ENCODE measurements around the gene HOXD1.
A peak's percentile ranks its signal among the peaks of the same experiment; 100 is the strongest.

The HOXD1 gene

DNA sequence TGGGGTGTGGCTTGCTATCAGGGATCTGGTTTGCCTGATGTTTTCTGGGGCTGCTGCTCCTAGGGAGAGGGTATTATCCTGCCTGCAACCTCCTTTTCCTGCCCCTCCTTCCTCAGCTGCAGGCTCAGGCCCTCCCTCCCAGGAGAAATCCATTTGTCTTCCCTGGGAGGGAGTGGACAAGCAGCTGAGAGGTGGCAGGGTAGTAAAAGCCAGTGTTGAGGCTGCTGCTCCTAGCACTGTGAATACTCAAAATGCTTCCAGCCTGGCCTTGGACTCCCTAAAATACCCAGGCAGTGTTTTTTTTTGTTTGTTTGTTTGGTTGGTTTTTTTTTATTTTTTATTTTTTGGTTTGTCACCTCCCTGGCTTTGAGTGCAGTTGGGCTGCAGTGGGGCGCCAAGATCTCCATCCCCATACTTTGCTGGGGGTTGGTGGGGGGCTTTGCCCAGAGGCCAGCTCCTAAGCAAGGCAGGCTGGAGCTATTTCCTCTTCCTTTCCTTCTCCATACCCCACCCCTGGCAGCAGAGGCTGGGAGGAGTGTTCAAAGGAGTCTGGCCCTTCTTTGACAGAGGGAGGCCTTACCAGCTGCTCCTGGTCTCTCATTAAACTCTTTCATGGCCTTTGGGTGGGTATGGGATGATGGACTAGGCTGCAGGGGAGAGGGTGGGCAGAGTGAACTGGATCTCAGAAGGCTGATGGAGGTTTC is 17.7 kb upstream of the HOXD1 start:
- Histone ChIP-seq H3K27me3 (ENCODE audit: insufficient read depth, low read length) (peaks cover 100% of the 10 kb centered on the region), H3K27ac (ENCODE audit: low read depth, low read length) (no peak overlapping the region), H3K9me3 (ENCODE audit: insufficient read depth, low read depth, low read length) (no peaks in the 10 kb centered on the region), H3K4me3 (ENCODE audit: low read length) (no peak overlapping the region), H3K9ac (ENCODE audit: low read depth, low read length) (no peak overlapping the region), H3K36me3 (ENCODE audit: insufficient read depth, low read length) (no peaks in the 10 kb centered on the region), H3K4me1 (ENCODE audit: insufficient read depth, low read length) (peaks cover 14% of the 10 kb centered on the region)
- WGBS = no CpG with 5 or more reads among the region's 1 CpG

- peaks cover 17% of the 10 kb centered on the region for H3K4me1 ChIP-seq (ENCODE audit: insufficient read depth, low read length)
- H3K27ac ChIP-seq (ENCODE audit: low read depth, low read length) = no peak overlapping the region
- peaks cover 100% of the 10 kb centered on the region for H3K27me3 ChIP-seq (ENCODE audit: insufficient read depth, low read length)
- WGBS = 2% methylated on average over 50 of the region's 51 CpGs
- H3K4me3 ChIP-seq (ENCODE audit: low read length) = peak overlapping the region; percentile 34
- H3K9me3 ChIP-seq (ENCODE audit: insufficient read depth, low read depth, low read length) = no peaks in the 10 kb centered on the region
- H3K36me3 ChIP-seq (ENCODE audit: insufficient read depth, low read length) = no peaks in the 10 kb centered on the region
- no peak overlapping the region for H3K9ac ChIP-seq (ENCODE audit: low read depth, low read length)
Observed at GRCh38 chr2:176171351-176172006, 17.0 kb upstream of the HOXD1 start.

GRCh38 chr2:176172007-176172894 is 16.2 kb upstream of the HOXD1 start:
- Histone ChIP-seq H3K9ac (ENCODE audit: low read depth, low read length) (no peak overlapping the region), H3K27ac (ENCODE audit: low read depth, low read length) (no peak overlapping the region), H3K4me1 (ENCODE audit: insufficient read depth, low read length) (peaks cover 17% of the 10 kb centered on the region), H3K27me3 (ENCODE audit: insufficient read depth, low read length) (peaks cover 100% of the 10 kb centered on the region), H3K36me3 (ENCODE audit: insufficient read depth, low read length) (no peaks in the 10 kb centered on the region), H3K4me3 (ENCODE audit: low read length) (peak overlapping the region; percentile 34), H3K9me3 (ENCODE audit: insufficient read depth, low read depth, low read length) (no peaks in the 10 kb centered on the region)
- 3% methylated on average over 59 of the region's 60 CpGs for WGBS

DNA sequence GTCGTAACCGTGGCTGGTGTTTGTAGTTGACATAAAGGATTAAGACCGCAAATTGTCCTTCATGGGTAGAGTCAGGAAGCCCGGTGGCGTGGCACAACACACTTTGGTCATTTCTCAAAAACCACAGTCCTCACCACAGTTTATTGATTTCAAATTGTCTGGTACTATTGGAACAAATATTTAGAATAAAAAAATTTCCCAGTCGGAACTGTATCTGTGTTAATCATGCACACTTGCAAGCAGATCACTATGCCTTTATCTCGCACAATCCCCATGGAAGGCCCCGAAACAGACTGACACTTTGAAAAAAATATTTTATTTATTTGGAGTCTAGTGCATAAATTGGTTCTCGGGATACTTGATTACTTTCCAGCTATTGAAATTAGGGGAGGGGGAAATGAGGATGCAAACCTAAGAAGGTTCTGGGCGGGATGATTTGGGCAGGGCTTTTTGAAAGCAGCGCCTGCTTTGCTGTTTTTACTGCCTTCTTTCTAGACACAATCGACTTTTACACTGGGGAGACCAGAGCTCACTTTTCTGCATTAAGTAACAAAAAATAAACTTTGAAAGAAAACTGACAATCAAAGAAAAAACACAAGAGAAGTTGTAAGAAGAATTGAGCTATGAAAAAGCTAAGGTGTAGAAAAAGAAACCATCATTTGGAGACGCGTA is 15.4 kb upstream of the HOXD1 start:
- Histone ChIP-seq H3K27ac (ENCODE audit: low read depth, low read length) (no peak overlapping the region), H3K9ac (ENCODE audit: low read depth, low read length) (no peak overlapping the region), H3K9me3 (ENCODE audit: insufficient read depth, low read depth, low read length) (no peaks in the 10 kb centered on the region), H3K36me3 (ENCODE audit: insufficient read depth, low read length) (no peaks in the 10 kb centered on the region), H3K27me3 (ENCODE audit: insufficient read depth, low read length) (peaks cover 100% of the 10 kb centered on the region), H3K4me3 (ENCODE audit: low read length) (no peak overlapping the region), H3K4me1 (ENCODE audit: insufficient read depth, low read length) (peaks cover 17% of the 10 kb centered on the region)
- WGBS = 8% methylated on average over 9 of the region's 14 CpGs

GRCh38 chr2:176173567-176174381 is 14.7 kb upstream of the HOXD1 start:
- H3K27ac ChIP-seq (ENCODE audit: low read depth, low read length) = no peak overlapping the region
- H3K4me3 ChIP-seq (ENCODE audit: low read length) = no peak overlapping the region
- 14% methylated on average over 4 of the region's 7 CpGs for WGBS
- H3K9me3 ChIP-seq (ENCODE audit: insufficient read depth, low read depth, low read length) = no peaks in the 10 kb centered on the region
- peaks cover 19% of the 10 kb centered on the region for H3K4me1 ChIP-seq (ENCODE audit: insufficient read depth, low read length)
- no peak overlapping the region for H3K9ac ChIP-seq (ENCODE audit: low read depth, low read length)
- H3K27me3 ChIP-seq (ENCODE audit: insufficient read depth, low read length) = peaks cover 100% of the 10 kb centered on the region
- H3K36me3 ChIP-seq (ENCODE audit: insufficient read depth, low read length) = no peaks in the 10 kb centered on the region

DNA sequence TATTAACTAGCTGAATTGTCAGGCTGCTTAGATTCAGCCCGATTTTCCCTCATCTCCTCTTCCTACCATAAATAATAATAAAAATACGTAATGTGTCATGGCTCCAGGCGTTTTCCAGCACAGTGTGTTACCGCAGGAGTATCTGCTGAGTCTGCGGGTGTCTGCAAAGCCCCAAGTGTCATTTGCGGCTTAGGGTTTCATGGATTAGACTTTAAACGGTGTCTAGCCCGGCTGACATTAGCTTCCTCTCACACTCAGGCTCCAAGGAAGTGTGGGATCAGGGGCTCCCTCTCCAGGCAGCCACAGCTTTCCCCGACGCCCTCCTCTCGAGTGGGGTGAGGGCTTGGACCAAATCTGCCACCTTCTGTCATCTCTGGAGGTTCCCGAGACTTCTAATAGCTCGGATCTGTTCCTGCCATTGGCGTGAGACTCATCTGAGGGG is 14.1 kb upstream of the HOXD1 start:
- Histone ChIP-seq H3K27me3 (ENCODE audit: insufficient read depth, low read length) (peaks cover 100% of the 10 kb centered on the region), H3K9ac (ENCODE audit: low read depth, low read length) (no peak overlapping the region), H3K4me3 (ENCODE audit: low read length) (0 out of 2 replicates have a peak overlapping the region, but pooled peaks have one; percentile 28), H3K9me3 (ENCODE audit: insufficient read depth, low read depth, low read length) (no peaks in the 10 kb centered on the region), H3K4me1 (ENCODE audit: insufficient read depth, low read length) (peaks cover 21% of the 10 kb centered on the region), H3K27ac (ENCODE audit: low read depth, low read length) (no peak overlapping the region), H3K36me3 (ENCODE audit: insufficient read depth, low read length) (no peaks in the 10 kb centered on the region)
- WGBS = 4% methylated on average over 14 of the region's 14 CpGs

- Histone ChIP-seq H3K9ac (ENCODE audit: low read depth, low read length) (no peak overlapping the region), H3K27ac (ENCODE audit: low read depth, low read length) (no peak overlapping the region), H3K36me3 (ENCODE audit: insufficient read depth, low read length) (no peaks in the 10 kb centered on the region), H3K27me3 (ENCODE audit: insufficient read depth, low read length) (peaks cover 100% of the 10 kb centered on the region), H3K9me3 (ENCODE audit: insufficient read depth, low read depth, low read length) (no peaks in the 10 kb centered on the region), H3K4me3 (ENCODE audit: low read length) (peak overlapping the region; percentile 28), H3K4me1 (ENCODE audit: insufficient read depth, low read length) (peaks cover 21% of the 10 kb centered on the region)
- under 1% methylated on average over 47 of the region's 47 CpGs for WGBS
Observed at GRCh38 chr2:176174824-176175708, 13.4 kb upstream of the HOXD1 start.

DNA sequence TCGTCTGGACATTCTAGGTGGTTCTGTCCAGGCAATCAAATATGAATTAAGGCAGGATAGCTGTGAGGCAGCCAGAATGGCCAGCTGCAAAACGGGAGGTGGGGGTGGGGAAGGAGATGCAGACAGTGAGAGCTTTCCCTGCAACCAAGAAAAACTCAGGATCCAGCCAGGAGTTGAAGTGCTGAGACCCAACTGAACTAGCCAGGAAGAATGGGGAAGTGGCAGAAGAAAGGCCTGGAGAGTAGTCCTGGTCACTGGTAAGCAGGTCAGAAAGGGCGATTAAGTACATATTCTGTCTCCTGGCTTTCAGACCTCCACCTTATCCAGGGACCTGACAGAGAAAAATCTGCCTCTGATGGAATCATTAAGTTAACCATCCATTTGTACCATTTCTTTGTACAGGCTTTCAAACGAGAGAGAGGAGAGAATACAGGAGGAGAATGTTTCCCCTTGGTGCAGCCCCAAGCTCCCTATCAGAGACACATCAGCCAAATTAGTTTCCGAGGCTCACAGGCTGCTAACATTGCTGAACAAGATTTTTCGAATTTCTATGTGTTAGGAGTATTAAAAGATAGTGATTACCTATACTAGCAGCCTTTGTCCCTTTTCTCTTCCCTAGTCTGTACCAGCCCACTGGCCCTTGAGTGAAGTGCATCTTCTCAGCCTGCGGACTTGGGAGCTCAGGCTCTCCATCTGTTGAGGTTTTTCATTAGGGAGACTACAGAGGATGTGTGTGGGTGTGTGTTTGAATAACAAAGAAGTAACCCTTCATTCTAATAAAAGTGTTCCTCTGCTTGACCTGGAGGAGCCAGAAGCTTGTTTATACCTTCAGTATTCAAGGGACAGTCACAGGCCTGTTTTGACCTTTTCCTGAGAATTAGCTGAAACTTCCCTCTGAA is 12.5 kb upstream of the HOXD1 start:
- Histone ChIP-seq H3K9ac (ENCODE audit: low read depth, low read length) (no peak overlapping the region), H3K9me3 (ENCODE audit: insufficient read depth, low read depth, low read length) (no peaks in the 10 kb centered on the region), H3K27ac (ENCODE audit: low read depth, low read length) (no peak overlapping the region), H3K4me3 (ENCODE audit: low read length) (no peak overlapping the region), H3K27me3 (ENCODE audit: insufficient read depth, low read length) (peaks cover 100% of the 10 kb centered on the region), H3K36me3 (ENCODE audit: insufficient read depth, low read length) (no peaks in the 10 kb centered on the region), H3K4me1 (ENCODE audit: insufficient read depth, low read length) (peaks cover 21% of the 10 kb centered on the region)
- WGBS = 32% methylated on average over 4 of the region's 7 CpGs

DNA sequence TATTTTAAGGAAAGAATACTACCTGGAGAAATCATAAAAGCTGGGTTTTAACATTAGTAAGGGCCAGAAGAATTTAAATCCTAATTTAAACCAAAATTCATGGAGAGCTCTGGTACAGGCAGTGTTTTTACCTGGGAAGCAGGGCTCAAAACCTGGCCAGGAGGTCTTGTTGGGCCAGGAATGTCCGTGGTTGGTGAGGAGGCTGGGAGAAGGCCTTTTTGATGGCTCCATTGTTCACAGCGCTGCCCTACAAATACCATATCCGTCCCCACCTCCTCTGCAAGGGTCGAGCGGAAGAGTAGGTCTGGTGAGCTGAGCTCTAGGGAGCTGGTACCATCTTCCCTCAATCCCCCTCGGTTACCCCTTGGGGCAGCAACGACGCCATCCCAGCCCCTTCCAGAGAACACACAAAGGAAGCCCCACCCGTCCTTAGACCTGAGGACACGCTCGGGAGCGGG is 10.9 kb upstream of the HOXD1 start:
- H3K9ac ChIP-seq (ENCODE audit: low read depth, low read length) = no peak overlapping the region
- peaks cover 21% of the 10 kb centered on the region for H3K4me1 ChIP-seq (ENCODE audit: insufficient read depth, low read length)
- H3K27ac ChIP-seq (ENCODE audit: low read depth, low read length) = no peak overlapping the region
- WGBS = 0% methylated on average over 12 of the region's 12 CpGs
- H3K9me3 ChIP-seq (ENCODE audit: insufficient read depth, low read depth, low read length) = no peaks in the 10 kb centered on the region
- peak overlapping the region; percentile 45 for H3K4me3 ChIP-seq (ENCODE audit: low read length)
- peaks cover 100% of the 10 kb centered on the region for H3K27me3 ChIP-seq (ENCODE audit: insufficient read depth, low read length)
- H3K36me3 ChIP-seq (ENCODE audit: insufficient read depth, low read length) = no peaks in the 10 kb centered on the region
